IMR-90 (cell line): Measurements from ENCODE around the gene CACNA2D3.

ENCODE experiments used
- MAFK ChIP-seq: IDR thresholded peaks from 2 replicates; pipeline ENCODE4 v1.6.1; 2012; ENCODE audit warnings: low read depth, low read length, improper control_type of control experiment
- POLR2A ChIP-seq: IDR thresholded peaks from 2 replicates; pipeline ENCODE4 v1.6.1; 2012; ENCODE audit warnings: mild to moderate bottlenecking, low read depth, low read length
- RCOR1 ChIP-seq: IDR thresholded peaks from 2 replicates; pipeline ENCODE4 v1.6.1; 2012; ENCODE audit warnings: mild to moderate bottlenecking, low read length, improper control_type of control experiment; ENCODE audit not compliant: insufficient replicate concordance
- TF ChIP-seq, protein P1 (sequence below): conservative IDR thresholded peaks from 2 replicates; pipeline ENCODE4 v1.5.1; 2012; ENCODE audit warnings: mild to moderate bottlenecking, low read depth, low read length, improper control_type of control experiment
- TF ChIP-seq, protein P2 (sequence below): fragments of 150-350 bp; IDR thresholded peaks from 2 replicates; pipeline ENCODE4 v1.6.1; 2017; ENCODE audit warnings: mild to moderate bottlenecking, antibody characterized with exemption, low read length, low read depth

DNA sequence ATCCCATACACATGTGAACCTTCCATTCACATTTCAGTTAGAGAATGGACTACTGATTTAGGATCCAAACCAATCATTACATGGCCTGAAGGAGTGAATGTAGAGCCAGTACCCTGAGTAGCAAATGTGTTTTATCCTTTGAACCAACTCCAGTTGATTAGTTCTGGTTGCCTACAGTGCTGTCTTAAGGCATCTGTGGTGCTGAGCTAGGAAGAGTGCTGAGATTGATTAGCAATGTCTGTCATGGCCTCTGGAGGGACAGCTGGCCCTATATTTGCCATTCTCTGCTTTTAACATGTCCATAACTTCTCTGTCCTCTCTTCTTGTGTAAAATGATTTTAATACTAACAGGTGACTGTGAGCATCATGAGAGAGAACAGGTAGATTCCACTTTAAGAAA is 794.4 kb downstream of the CACNA2D3 start:
- TF ChIP-seq, protein P1, sequence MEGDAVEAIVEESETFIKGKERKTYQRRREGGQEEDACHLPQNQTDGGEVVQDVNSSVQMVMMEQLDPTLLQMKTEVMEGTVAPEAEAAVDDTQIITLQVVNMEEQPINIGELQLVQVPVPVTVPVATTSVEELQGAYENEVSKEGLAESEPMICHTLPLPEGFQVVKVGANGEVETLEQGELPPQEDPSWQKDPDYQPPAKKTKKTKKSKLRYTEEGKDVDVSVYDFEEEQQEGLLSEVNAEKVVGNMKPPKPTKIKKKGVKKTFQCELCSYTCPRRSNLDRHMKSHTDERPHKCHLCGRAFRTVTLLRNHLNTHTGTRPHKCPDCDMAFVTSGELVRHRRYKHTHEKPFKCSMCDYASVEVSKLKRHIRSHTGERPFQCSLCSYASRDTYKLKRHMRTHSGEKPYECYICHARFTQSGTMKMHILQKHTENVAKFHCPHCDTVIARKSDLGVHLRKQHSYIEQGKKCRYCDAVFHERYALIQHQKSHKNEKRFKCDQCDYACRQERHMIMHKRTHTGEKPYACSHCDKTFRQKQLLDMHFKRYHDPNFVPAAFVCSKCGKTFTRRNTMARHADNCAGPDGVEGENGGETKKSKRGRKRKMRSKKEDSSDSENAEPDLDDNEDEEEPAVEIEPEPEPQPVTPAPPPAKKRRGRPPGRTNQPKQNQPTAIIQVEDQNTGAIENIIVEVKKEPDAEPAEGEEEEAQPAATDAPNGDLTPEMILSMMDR = no peak
- TF ChIP-seq, protein P2, sequence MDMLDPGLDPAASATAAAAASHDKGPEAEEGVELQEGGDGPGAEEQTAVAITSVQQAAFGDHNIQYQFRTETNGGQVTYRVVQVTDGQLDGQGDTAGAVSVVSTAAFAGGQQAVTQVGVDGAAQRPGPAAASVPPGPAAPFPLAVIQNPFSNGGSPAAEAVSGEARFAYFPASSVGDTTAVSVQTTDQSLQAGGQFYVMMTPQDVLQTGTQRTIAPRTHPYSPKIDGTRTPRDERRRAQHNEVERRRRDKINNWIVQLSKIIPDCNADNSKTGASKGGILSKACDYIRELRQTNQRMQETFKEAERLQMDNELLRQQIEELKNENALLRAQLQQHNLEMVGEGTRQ = no peak
- no peak for TF ChIP-seq POLR2A
- TF ChIP-seq RCOR1 = no peak
- no peak for TF ChIP-seq MAFK
